ENCODE results near the gene TMEM200A. TPM values are rescaled to one million over a fixed set of nuclear protein-coding genes. Genes with fewer than 3 reads are reported as not detected.

Gene TMEM200A
- total RNA-seq, 1 donor = 43.1 TPM

DNA sequence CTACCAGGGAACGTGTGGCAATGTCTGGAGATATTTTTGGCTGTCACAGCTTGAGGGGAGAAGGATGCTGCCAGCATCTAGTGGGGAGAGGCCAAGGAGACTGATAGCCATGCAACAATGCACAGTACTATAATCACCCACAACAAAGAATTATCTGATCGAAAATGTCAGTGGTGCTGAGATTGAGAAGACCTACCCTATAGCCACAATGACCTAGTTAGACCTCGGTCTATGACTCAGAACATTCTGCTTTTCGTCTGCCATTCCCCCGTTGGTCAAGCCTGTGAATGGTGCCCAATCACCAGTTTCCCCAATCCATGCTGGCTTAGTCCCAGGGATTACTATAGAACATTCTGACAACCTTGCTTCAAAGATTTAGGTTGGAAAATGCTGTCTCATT lies 93.5 kb downstream of the TMEM200A start:
- TF ChIP-seq, protein P1, sequence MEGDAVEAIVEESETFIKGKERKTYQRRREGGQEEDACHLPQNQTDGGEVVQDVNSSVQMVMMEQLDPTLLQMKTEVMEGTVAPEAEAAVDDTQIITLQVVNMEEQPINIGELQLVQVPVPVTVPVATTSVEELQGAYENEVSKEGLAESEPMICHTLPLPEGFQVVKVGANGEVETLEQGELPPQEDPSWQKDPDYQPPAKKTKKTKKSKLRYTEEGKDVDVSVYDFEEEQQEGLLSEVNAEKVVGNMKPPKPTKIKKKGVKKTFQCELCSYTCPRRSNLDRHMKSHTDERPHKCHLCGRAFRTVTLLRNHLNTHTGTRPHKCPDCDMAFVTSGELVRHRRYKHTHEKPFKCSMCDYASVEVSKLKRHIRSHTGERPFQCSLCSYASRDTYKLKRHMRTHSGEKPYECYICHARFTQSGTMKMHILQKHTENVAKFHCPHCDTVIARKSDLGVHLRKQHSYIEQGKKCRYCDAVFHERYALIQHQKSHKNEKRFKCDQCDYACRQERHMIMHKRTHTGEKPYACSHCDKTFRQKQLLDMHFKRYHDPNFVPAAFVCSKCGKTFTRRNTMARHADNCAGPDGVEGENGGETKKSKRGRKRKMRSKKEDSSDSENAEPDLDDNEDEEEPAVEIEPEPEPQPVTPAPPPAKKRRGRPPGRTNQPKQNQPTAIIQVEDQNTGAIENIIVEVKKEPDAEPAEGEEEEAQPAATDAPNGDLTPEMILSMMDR (IDR thresholded peaks at IDR 0.05; ENCODE audit: extremely low read depth, low read depth, low read length) = no peak
- no peaks in the 10 kb centered on the region for H3K79me2 ChIP-seq (ENCODE audit: insufficient read depth, low read length)
- no peaks in the 10 kb centered on the region for H4K20me1 ChIP-seq (ENCODE audit: insufficient read depth, low read length)

GRCh38 chr6:130460934-130461333 lies 95.1 kb downstream of the TMEM200A start:
- TF ChIP-seq, protein P1 (IDR thresholded peaks at IDR 0.05; ENCODE audit: extremely low read depth, low read depth, low read length) = no peak
- Histone ChIP-seq H2AFZ (ENCODE audit: low read length) (no peak overlapping the region), H3K27me3 (ENCODE audit: insufficient read depth, low read length) (no peaks in the 10 kb centered on the region), H3K36me3 (ENCODE audit: insufficient read depth, low read length) (no peaks in the 10 kb centered on the region), H3K4me1 (ENCODE audit: insufficient read depth, low read length) (peaks cover 8% of the 10 kb centered on the region), H4K20me1 (ENCODE audit: insufficient read depth, low read length) (no peaks in the 10 kb centered on the region), H3K27ac (ENCODE audit: low read depth, low read length) (no peak overlapping the region), H3K4me2 (ENCODE audit: insufficient read depth, low read length) (no peak overlapping the region), H3K79me2 (ENCODE audit: insufficient read depth, low read length) (no peaks in the 10 kb centered on the region), H3K4me3 (ENCODE audit: insufficient read depth, low read length) (no peak overlapping the region), H3K9me3 (ENCODE audit: low read depth, low read length) (no peaks in the 10 kb centered on the region)
- no peak for DNase-seq (ENCODE audit: insufficient read length, low spot score, missing footprints)

More for the DNA sequence above, 93.5 kb downstream of the TMEM200A start:
- Histone ChIP-seq H3K4me2 (ENCODE audit: insufficient read depth, low read length) (no peak overlapping the region), H3K9me3 (ENCODE audit: low read depth, low read length) (no peaks in the 10 kb centered on the region), H3K4me1 (ENCODE audit: insufficient read depth, low read length) (no peaks in the 10 kb centered on the region), H3K4me3 (ENCODE audit: insufficient read depth, low read length) (no peak overlapping the region), H3K27me3 (ENCODE audit: insufficient read depth, low read length) (no peaks in the 10 kb centered on the region), H3K36me3 (ENCODE audit: insufficient read depth, low read length) (no peaks in the 10 kb centered on the region), H2AFZ (ENCODE audit: low read length) (no peak overlapping the region), H3K27ac (ENCODE audit: low read depth, low read length) (no peak overlapping the region)
- no peak for DNase-seq (ENCODE audit: insufficient read length, low spot score, missing footprints)

DNA sequence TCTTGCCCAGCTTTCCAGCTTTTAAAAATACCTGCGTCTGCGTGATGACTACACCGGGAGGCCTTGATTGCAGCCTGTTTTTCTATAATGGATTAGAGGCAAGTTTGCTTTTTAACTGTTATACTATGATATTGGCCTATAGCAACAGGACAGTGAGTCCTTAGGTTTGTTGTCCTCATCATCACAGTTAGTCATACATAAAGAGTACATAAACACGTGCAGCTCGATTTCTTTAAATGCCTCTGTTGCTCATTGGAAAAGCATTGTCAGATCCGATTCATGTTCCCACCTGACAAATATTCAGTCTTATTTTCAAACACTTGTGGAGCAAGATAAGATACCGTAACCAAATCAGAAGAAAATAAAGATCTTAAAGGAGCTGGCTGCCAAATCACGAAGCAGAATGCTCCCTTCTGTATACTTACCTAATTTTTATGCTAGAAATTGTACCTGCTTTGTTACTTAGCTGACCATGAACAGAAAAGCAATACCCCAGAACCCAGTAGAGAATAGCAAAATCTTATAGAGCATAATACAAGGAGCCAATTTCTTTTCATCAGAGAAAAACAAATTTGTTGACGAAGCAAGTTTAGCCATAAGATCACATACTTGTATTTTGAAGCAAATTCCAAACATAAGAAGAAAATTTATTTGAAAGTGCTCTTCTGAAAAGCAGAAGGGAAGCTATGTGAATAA lies 100.4 kb downstream of the TMEM200A start:
- no peaks in the 10 kb centered on the region for H3K79me2 ChIP-seq (ENCODE audit: insufficient read depth, low read length)
- H3K4me1 ChIP-seq (ENCODE audit: insufficient read depth, low read length) = peaks cover 14% of the 10 kb centered on the region
- H3K4me2 ChIP-seq (ENCODE audit: insufficient read depth, low read length) = no peak overlapping the region
- no peaks in the 10 kb centered on the region for H3K9me3 ChIP-seq (ENCODE audit: low read depth, low read length)
- H3K36me3 ChIP-seq (ENCODE audit: insufficient read depth, low read length) = no peaks in the 10 kb centered on the region
- TF ChIP-seq, protein P1 (IDR thresholded peaks at IDR 0.05; ENCODE audit: extremely low read depth, low read depth, low read length) = no peak
- no peak overlapping the region for H2AFZ ChIP-seq (ENCODE audit: low read length)
- H4K20me1 ChIP-seq (ENCODE audit: insufficient read depth, low read length) = no peaks in the 10 kb centered on the region
- no peak overlapping the region for H3K27ac ChIP-seq (ENCODE audit: low read depth, low read length)
- H3K27me3 ChIP-seq (ENCODE audit: insufficient read depth, low read length) = no peaks in the 10 kb centered on the region
- DNase-seq (ENCODE audit: insufficient read length, low spot score, missing footprints) = no peak
- H3K4me3 ChIP-seq (ENCODE audit: insufficient read depth, low read length) = no peak overlapping the region

GRCh38 chr6:130466748-130467061 lies 100.9 kb downstream of the TMEM200A start:
- H3K4me2 ChIP-seq (ENCODE audit: insufficient read depth, low read length) = no peak overlapping the region
- no peak overlapping the region for H3K4me3 ChIP-seq (ENCODE audit: insufficient read depth, low read length)
- no peak overlapping the region for H2AFZ ChIP-seq (ENCODE audit: low read length)
- TF ChIP-seq, protein P1 (IDR thresholded peaks at IDR 0.05; ENCODE audit: extremely low read depth, low read depth, low read length) = no peak
- no peaks in the 10 kb centered on the region for H3K36me3 ChIP-seq (ENCODE audit: insufficient read depth, low read length)
- H3K27me3 ChIP-seq (ENCODE audit: insufficient read depth, low read length) = no peaks in the 10 kb centered on the region
- H3K4me1 ChIP-seq (ENCODE audit: insufficient read depth, low read length) = peaks cover 14% of the 10 kb centered on the region
- H3K9me3 ChIP-seq (ENCODE audit: low read depth, low read length) = no peaks in the 10 kb centered on the region
- DNase-seq (ENCODE audit: insufficient read length, low spot score, missing footprints) = no peak
- no peaks in the 10 kb centered on the region for H4K20me1 ChIP-seq (ENCODE audit: insufficient read depth, low read length)
- H3K27ac ChIP-seq (ENCODE audit: low read depth, low read length) = no peak overlapping the region
- no peaks in the 10 kb centered on the region for H3K79me2 ChIP-seq (ENCODE audit: insufficient read depth, low read length)

All from osteoblast (primary cell).